Gastrocnemius medialis (tissue), 4 donors: ENCODE results near the gene ITPR1. TPM values are rescaled to one million over a fixed set of nuclear protein-coding genes. Genes with fewer than 3 reads are reported as not detected.

Experiments
- ATAC-seq, 2 donors: fragments of 150-250 bp; one replicate each; pipeline ENCODE4 v1.9.1; 2016
- DNase-seq, 2 donors: peaks; one replicate each; pipeline ENCODE4 v3.0.0-alpha.2; 2019
- H3K27ac ChIP-seq, 4 donors: fragments of 200-600 bp; sonication (generic); 1 replicate in 1 of 4; 2 replicates in 3 of 4; pipeline ENCODE4 v1.5.1; 2016 to 2018; ENCODE audit warnings: mild to moderate bottlenecking in 2 of 4, moderate library complexity in 1 of 4
- H3K27me3 ChIP-seq, 3 donors: fragments of 200-600 bp; sonication (generic) in 2 of 3; 1 replicate in 1 of 3; 2 replicates in 2 of 3; pipeline versions ENCODE4 v1.5.1 to v1.6.0; 2016 to 2019; ENCODE audit warnings: mild to moderate bottlenecking in 1 of 3, moderate library complexity in 1 of 3
- H3K36me3 ChIP-seq, 2 donors: fragments of 200-600 bp; sonication (generic) in 1 of 2; one replicate each; pipeline ENCODE4 v1.5.1; 2017 to 2018
- H3K4me1 ChIP-seq, 2 donors: fragments of 200-600 bp; sonication (generic) in 1 of 2; one replicate each; pipeline ENCODE4 v1.5.1; 2016 to 2017; ENCODE audit warnings: mild to moderate bottlenecking in 2 of 2
- H3K4me3 ChIP-seq, 4 donors: fragments of 200-600 bp; sonication (generic) in 3 of 4; 1 replicate in 1 of 4; 2 replicates in 3 of 4; pipeline ENCODE4 v1.5.1; 2016 to 2019; ENCODE audit warnings: mild to moderate bottlenecking in 2 of 4
- H3K9me3 ChIP-seq, 3 donors: fragments of 200-600 bp; sonication (generic) in 2 of 3; 1 replicate in 1 of 3; 2 replicates in 2 of 3; pipeline ENCODE4 v1.5.1; 2016 to 2019
- CTCF ChIP-seq, 5 experiments: fragments of 450-650 bp in 3 of 5; fragments of 200-600 bp in 2 of 5; sonication (generic) in 2 of 5; IDR thresholded peaks in 4 of 5; conservative IDR thresholded peaks in 1 of 5; 1 replicate in 4 of 5; 2 replicates in 1 of 5; pipeline ENCODE4 v1.5.1; 2016 to 2019; ENCODE audit warnings: antibody characterized with exemption in 5 of 5, mild to moderate bottlenecking in 3 of 5, moderate library complexity in 3 of 5
- POLR2A ChIP-seq, 2 donors: fragments of 450-650 bp; IDR thresholded peaks; one replicate each; pipeline ENCODE4 v1.6.1; 2017; ENCODE audit warnings: antibody characterized with exemption in 2 of 2, mild to moderate bottlenecking in 2 of 2, moderate library complexity in 2 of 2
- in situ Hi-C, 4 donors: fragments of 200-750 bp; cut with MboI; loops; one replicate each; pipeline versions ENCODE4 v1.15.0 to v1.8.0; 2017; ENCODE audit warnings: low sequenced_read_pairs in 4 of 4
- intact Hi-C: fragments of 100-400 bp; cut with DNase I; formaldehyde crosslinking; loops from one replicate; pipeline ENCODE4 v1.15.1; 2023; ENCODE audit warnings: low total_unique reads
- total RNA-seq, 4 donors: library from RNA; depleted of rRNA; stranded (reverse); fragments of >200 nt; gene quantifications; one replicate each; pipeline versions ENCODE4 v1.1.0 to v1.2.3, GENCODE V29; 2016

Gene ITPR1
- total RNA-seq, 4 donors from 2014 or later = 5.5 to 21.7 (median 11.3) TPM

- Histone ChIP-seq H3K27me3 (no peaks in the 10 kb centered on the region), H3K36me3 (no peaks in the 10 kb centered on the region), H3K9me3 (no peaks in the 10 kb centered on the region), H3K4me1 (peaks cover 13 to 17% of the 10 kb centered on the region in 2 donors), H3K27ac (no peak overlapping the region), H3K4me3 (no peak overlapping the region)
- DNase-seq (no peak), ATAC-seq (no peak)
- intact Hi-C loops = loop anchor here (2.0 kb wide), 1 partner anchor 58 kb away; no protein-coding TSS in a partner anchor
- in situ Hi-C loops = no loop called here
- TF ChIP-seq CTCF (IDR thresholded peaks at IDR 0.05 in 4 of 5, conservative IDR thresholded peaks at IDR 0.05 in 1 of 5) (no peak), POLR2A (IDR thresholded peaks at IDR 0.05) (no peak)
Measured at GRCh38 chr3:4780545-4780957, 287.4 kb downstream of the ITPR1 start.

- Histone ChIP-seq H3K36me3 (no peaks in the 10 kb centered on the region), H3K4me3 (no peak overlapping the region), H3K4me1 (peaks cover 4 to 7% of the 10 kb centered on the region in 2 donors), H3K27me3 (no peaks in the 10 kb centered on the region), H3K9me3 (no peaks in the 10 kb centered on the region), H3K27ac (no peak overlapping the region)
- in situ Hi-C loops = no loop called here
- TF ChIP-seq POLR2A (IDR thresholded peaks at IDR 0.05) = no peak
- no peak for TF ChIP-seq CTCF (IDR thresholded peaks at IDR 0.05 in 4 of 5, conservative IDR thresholded peaks at IDR 0.05 in 1 of 5)
- ATAC-seq (no peak), DNase-seq (no peak)
- intact Hi-C loops = no loop called here
Measured at GRCh38 chr3:4782095-4782494, 288.9 kb downstream of the ITPR1 start.

GRCh38 chr3:4785551-4785950 lies 292.4 kb downstream of the ITPR1 start:
- Histone ChIP-seq H3K27me3 (no peaks in the 10 kb centered on the region), H3K36me3 (no peaks in the 10 kb centered on the region), H3K4me3 (no peak overlapping the region), H3K4me1 (peaks cover 0 to 5% of the 10 kb centered on the region in 2 donors), H3K27ac (no peak overlapping the region), H3K9me3 (no peaks in the 10 kb centered on the region)
- TF ChIP-seq CTCF (IDR thresholded peaks at IDR 0.05 in 4 of 5, conservative IDR thresholded peaks at IDR 0.05 in 1 of 5) = no peak
- no peak for TF ChIP-seq POLR2A (IDR thresholded peaks at IDR 0.05)
- no peak for ATAC-seq
- intact Hi-C loops (no loop called here), in situ Hi-C loops (no loop called here)
- DNase-seq = no peak

GRCh38 chr3:4786431-4786830 lies 293.3 kb downstream of the ITPR1 start:
- Histone ChIP-seq H3K4me1 (peaks cover 0 to 5% of the 10 kb centered on the region in 2 donors), H3K27me3 (no peaks in the 10 kb centered on the region), H3K27ac (no peak overlapping the region), H3K4me3 (no peak overlapping the region), H3K36me3 (no peaks in the 10 kb centered on the region), H3K9me3 (no peaks in the 10 kb centered on the region)
- no peak for DNase-seq
- intact Hi-C loops (no loop called here), in situ Hi-C loops (no loop called here)
- ATAC-seq = no peak
- no peak for TF ChIP-seq CTCF (IDR thresholded peaks at IDR 0.05 in 4 of 5, conservative IDR thresholded peaks at IDR 0.05 in 1 of 5)
- TF ChIP-seq POLR2A (IDR thresholded peaks at IDR 0.05) = no peak

GRCh38 chr3:4791358-4791757 lies 298.2 kb downstream of the ITPR1 start:
- Histone ChIP-seq H3K4me1 (no peaks in the 10 kb centered on the region), H3K36me3 (no peaks in the 10 kb centered on the region), H3K27me3 (no peaks in the 10 kb centered on the region), H3K9me3 (no peaks in the 10 kb centered on the region), H3K27ac (no peak overlapping the region), H3K4me3 (no peak overlapping the region)
- ATAC-seq (no peak), DNase-seq (no peak)
- no peak for TF ChIP-seq CTCF (IDR thresholded peaks at IDR 0.05 in 4 of 5, conservative IDR thresholded peaks at IDR 0.05 in 1 of 5)
- in situ Hi-C loops = no loop called here
- intact Hi-C loops = no loop called here
